Peyer's patch (tissue), 4 donors: Measurements from ENCODE around the gene NCKAP5. TPM values are rescaled to one million over a fixed set of nuclear protein-coding genes. Genes with fewer than 3 reads are reported as not detected.
"Not testable (repeated sequence)": the region's sequence is repeated elsewhere in the genome, so short reads cannot be mapped to it uniquely, and the experiment has no call there.

Experiments
- DNase-seq, 3 donors: peaks; one replicate each; pipeline ENCODE4 v3.0.0-alpha.2; 2017 to 2019
- H3K27ac ChIP-seq, 4 donors: fragments of 200-600 bp; sonication (generic); one replicate each; pipeline ENCODE4 v1.5.1; 2016 to 2019
- H3K27me3 ChIP-seq, 2 donors: fragments of 200-600 bp; sonication (generic); one replicate each; pipeline ENCODE4 v1.5.1; 2019
- H3K36me3 ChIP-seq, 3 donors: fragments of 200-600 bp; sonication (generic); one replicate each; pipeline ENCODE4 v1.5.1; 2016 to 2019
- H3K4me1 ChIP-seq, 4 donors: fragments of 200-600 bp; sonication (generic); one replicate each; pipeline ENCODE4 v1.5.1; 2016 to 2019
- H3K4me3 ChIP-seq, 4 donors: fragments of 200-600 bp; sonication (generic); 1 replicate in 3 of 4; 2 replicates in 1 of 4; pipeline ENCODE4 v1.5.1; 2016 to 2019; ENCODE audit warnings: mild to moderate bottlenecking in 1 of 4
- H3K9me3 ChIP-seq, 4 donors: fragments of 200-600 bp; sonication (generic); one replicate each; pipeline ENCODE4 v1.5.1; 2016 to 2019; ENCODE audit warnings: mild to moderate bottlenecking in 1 of 4
- POLR2A ChIP-seq, 2 donors: fragments of 450-650 bp; IDR thresholded peaks; one replicate each; pipeline ENCODE4 v1.5.1; 2017; ENCODE audit warnings: antibody characterized with exemption in 2 of 2, mild to moderate bottlenecking in 2 of 2, moderate library complexity in 2 of 2
- total RNA-seq, 4 donors: library from RNA; depleted of rRNA; stranded (reverse); fragments of >200 nt; gene quantifications; one replicate each; pipeline ENCODE4 v1.1.0, GENCODE V29; 2016
- TF ChIP-seq, protein P1 (sequence below), 6 experiments: fragments of 450-650 bp in 4 of 6; fragments of 200-600 bp in 2 of 6; sonication (generic) in 1 of 6; IDR thresholded peaks; one replicate each; pipeline ENCODE4 v1.5.1; 2017 to 2019; ENCODE audit warnings: antibody characterized with exemption in 6 of 6, mild to moderate bottlenecking in 3 of 6, moderate library complexity in 1 of 6

Gene NCKAP5
- total RNA-seq, 4 donors from 2014 or later, result 9.1 to 28.5 (median 22.5) TPM

DNA sequence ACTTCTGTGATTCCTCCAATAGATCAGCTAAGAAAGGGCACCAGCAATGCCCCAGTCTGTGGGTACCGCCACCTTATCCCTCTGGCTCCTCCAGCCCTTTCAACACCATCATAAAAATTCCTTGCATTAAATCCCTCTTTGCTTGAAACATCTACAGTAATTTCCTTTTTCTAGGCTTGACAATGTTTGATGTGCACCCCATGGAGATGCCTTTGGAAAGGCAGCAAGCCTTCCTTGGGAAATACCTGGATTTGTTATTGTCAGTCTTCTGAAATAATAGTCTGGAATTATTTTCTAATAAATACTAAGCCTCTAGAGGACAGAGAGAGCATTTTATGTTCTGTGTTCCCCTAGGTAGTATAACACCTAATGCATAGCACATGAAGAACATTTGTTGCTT lies 46.1 kb downstream of the NCKAP5 start:
- no peaks in the 10 kb centered on the region for H3K36me3 ChIP-seq
- H3K9me3 ChIP-seq, result no peaks in the 10 kb centered on the region
- TF ChIP-seq, protein P1, sequence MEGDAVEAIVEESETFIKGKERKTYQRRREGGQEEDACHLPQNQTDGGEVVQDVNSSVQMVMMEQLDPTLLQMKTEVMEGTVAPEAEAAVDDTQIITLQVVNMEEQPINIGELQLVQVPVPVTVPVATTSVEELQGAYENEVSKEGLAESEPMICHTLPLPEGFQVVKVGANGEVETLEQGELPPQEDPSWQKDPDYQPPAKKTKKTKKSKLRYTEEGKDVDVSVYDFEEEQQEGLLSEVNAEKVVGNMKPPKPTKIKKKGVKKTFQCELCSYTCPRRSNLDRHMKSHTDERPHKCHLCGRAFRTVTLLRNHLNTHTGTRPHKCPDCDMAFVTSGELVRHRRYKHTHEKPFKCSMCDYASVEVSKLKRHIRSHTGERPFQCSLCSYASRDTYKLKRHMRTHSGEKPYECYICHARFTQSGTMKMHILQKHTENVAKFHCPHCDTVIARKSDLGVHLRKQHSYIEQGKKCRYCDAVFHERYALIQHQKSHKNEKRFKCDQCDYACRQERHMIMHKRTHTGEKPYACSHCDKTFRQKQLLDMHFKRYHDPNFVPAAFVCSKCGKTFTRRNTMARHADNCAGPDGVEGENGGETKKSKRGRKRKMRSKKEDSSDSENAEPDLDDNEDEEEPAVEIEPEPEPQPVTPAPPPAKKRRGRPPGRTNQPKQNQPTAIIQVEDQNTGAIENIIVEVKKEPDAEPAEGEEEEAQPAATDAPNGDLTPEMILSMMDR (IDR thresholded peaks at IDR 0.05), result no peak
- TF ChIP-seq POLR2A (IDR thresholded peaks at IDR 0.05), result no peak
- H3K4me1 ChIP-seq, result no peaks in the 10 kb centered on the region
- DNase-seq, result no peak
- no peak overlapping the region for H3K27ac ChIP-seq
- H3K4me3 ChIP-seq, result no peak overlapping the region
- H3K27me3 ChIP-seq, result no peaks in the 10 kb centered on the region

DNA sequence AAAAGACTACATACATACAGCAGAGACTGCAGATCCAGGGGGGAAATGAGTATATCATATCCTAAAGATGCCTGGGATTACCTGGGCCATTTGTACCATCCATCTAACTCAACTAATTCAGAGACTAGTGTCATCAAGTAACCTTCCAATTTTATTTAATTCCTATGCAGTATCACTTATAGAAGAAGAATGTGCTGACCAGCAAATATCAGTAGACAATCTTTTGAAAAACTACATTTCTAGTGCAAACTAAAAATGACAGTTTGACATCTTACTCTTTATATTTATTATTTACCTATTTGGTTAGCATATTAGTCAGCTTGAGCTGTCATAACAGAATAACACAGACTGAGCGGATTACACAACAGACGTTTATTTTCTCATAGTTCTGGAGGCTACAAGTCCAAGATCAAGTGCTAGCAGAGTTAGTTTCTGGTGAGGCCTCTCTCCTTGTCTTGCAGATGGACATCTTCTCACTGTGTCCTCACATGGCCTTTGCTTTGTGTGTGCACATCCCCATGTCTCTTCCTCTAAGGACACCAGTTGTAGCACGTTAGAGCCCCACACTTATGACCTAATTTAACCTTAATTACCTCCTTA lies 47.0 kb downstream of the NCKAP5 start:
- H3K9me3 ChIP-seq, result no peaks in the 10 kb centered on the region
- H3K4me3 ChIP-seq, result no peak overlapping the region
- no peak for DNase-seq
- no peaks in the 10 kb centered on the region for H3K4me1 ChIP-seq
- H3K36me3 ChIP-seq, result no peaks in the 10 kb centered on the region
- TF ChIP-seq, protein P1 (IDR thresholded peaks at IDR 0.05), result no peak
- TF ChIP-seq POLR2A (IDR thresholded peaks at IDR 0.05), result no peak
- H3K27me3 ChIP-seq, result no peaks in the 10 kb centered on the region
- no peak overlapping the region for H3K27ac ChIP-seq

DNA sequence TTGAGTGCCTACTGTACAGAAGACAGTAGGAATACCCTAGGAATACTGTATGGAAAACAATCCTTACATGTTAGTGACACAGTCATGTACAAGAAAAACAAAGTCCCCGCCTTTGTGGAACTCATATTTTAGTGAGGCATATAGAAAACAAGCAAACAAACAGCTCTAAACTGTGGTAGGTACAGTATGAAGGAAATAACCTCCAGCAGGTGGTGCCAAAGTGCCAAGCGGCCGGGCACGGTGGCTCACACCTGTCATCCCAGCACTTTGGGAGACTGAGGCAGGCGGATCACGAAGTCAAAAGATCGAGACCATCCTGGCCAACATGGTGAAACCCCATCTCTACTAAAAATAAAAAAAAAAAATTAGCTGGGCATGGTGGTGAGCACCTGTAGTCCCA lies 48.6 kb downstream of the NCKAP5 start:
- not testable (repeated sequence) for H3K4me1 ChIP-seq, H3K36me3 ChIP-seq, H3K9me3 ChIP-seq, H3K4me3 ChIP-seq, H3K27me3 ChIP-seq, H3K27ac ChIP-seq
- peak in 1 of 3 donors; percentile 51 for DNase-seq
- TF ChIP-seq, protein P1 (IDR thresholded peaks at IDR 0.05), result peak in 3 of 6 experiments; percentile 27 to 38 (median 31)

DNA sequence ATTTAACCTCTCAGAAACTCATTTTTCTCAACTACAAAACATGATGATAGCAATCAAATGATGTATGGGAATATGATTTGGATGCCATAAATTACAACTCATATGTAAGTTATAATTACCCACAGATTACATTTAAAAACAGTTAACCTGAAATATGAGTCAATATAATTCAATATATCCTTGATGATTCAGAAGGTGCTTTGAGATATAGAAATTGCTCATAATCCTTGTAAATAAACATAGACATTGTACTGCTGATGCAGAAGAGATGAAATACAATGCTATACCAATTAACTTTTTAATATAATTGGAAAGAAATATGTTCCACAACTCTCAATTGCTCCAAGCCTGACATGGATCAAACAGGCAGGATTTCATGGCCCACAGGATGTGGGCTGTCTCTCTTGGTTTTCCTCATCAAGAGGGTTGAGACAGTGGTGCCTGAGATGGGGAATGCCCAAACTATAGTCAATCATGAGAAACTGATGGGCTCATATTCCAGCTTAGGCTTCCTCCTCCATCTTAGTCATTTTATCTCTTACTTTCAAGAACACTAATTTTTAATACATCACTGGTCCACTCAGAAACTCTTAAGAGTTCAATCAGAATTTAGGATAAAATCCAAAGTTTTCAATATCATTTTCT lies 49.4 kb downstream of the NCKAP5 start:
- Histone ChIP-seq H3K36me3 (no peaks in the 10 kb centered on the region), H3K4me1 (no peaks in the 10 kb centered on the region), H3K27ac (no peak overlapping the region), H3K9me3 (no peaks in the 10 kb centered on the region), H3K27me3 (no peaks in the 10 kb centered on the region), H3K4me3 (no peak overlapping the region)
- no peak for DNase-seq
- TF ChIP-seq POLR2A (IDR thresholded peaks at IDR 0.05), result no peak
- TF ChIP-seq, protein P1 (IDR thresholded peaks at IDR 0.05), result no peak

DNA sequence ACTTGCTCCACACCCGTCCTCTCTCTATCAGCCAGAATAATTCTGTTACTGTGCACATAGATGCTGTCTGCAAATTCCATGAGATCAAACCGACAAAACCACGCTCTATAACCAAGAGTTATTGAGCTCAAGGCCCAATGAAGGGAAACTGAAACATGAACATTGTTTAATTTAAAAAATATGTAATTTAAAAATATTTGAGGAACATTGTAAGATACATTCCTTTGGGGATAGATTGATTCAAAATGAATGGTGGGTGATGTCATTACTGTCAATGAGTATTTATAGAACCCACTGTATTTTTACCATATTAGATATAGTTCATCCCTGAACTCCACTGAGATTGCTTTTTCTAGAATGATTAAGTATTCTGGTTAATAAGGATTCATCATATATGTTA lies 50.4 kb downstream of the NCKAP5 start:
- no peaks in the 10 kb centered on the region for H3K36me3 ChIP-seq
- TF ChIP-seq, protein P1 (IDR thresholded peaks at IDR 0.05), result no peak
- H3K9me3 ChIP-seq, result no peaks in the 10 kb centered on the region
- no peak overlapping the region for H3K27ac ChIP-seq
- no peak overlapping the region for H3K4me3 ChIP-seq
- no peaks in the 10 kb centered on the region for H3K4me1 ChIP-seq
- DNase-seq, result no peak
- H3K27me3 ChIP-seq, result no peaks in the 10 kb centered on the region
